Cardiac muscle cell (in vitro differentiated cells and primary cell): ENCODE measurements around the gene ACTL8. TPM values are rescaled to one million over a fixed set of nuclear protein-coding genes. Genes with fewer than 3 reads are reported as not detected.
"Not testable (repeated sequence)": the region's sequence is repeated elsewhere in the genome, so short reads cannot be mapped to it uniquely, and the experiment has no call there.

Experiments used
- DNase-seq, 2 donors: peaks; one replicate each; pipeline versions ENCODE4 v3.0.0 to v3.0.0-alpha.2; 2010 to 2017; ENCODE audit warnings: low read depth in 1 of 2, low spot score in 1 of 2
- H3K27ac ChIP-seq: fragments of 200-600 bp; sonication (generic); 2 replicates; pipeline ENCODE4 v1.5.1; 2016
- H3K27me3 ChIP-seq: fragments of 200-600 bp; sonication (generic); 2 replicates; pipeline ENCODE4 v1.6.0; 2016; ENCODE audit warnings: control low read depth
- H3K36me3 ChIP-seq: fragments of 200-600 bp; sonication (generic); 2 replicates; pipeline ENCODE4 v1.5.1; 2016; ENCODE audit warnings: control low read depth
- H3K4me1 ChIP-seq: fragments of 200-600 bp; sonication (generic); 2 replicates; pipeline ENCODE4 v1.8.1; 2017; ENCODE audit warnings: low read depth, mild to moderate bottlenecking, mixed run types
- H3K4me3 ChIP-seq: fragments of 200-600 bp; sonication (generic); 2 replicates; pipeline ENCODE4 v1.5.1; 2016; ENCODE audit warnings: mild to moderate bottlenecking
- H3K9me3 ChIP-seq: fragments of 200-600 bp; sonication (generic); 2 replicates; pipeline ENCODE4 v1.5.1; 2017; ENCODE audit warnings: low read depth, mild to moderate bottlenecking, control low read depth
- polyA plus RNA-seq: library from polyadenylated mRNA; unstranded; fragments of >200 nt; fragmentation: Nextera tagmentation; extraction: Ambion mirVana; gene quantifications from 2 replicates; pipeline ENCODE4 v1.2.1, GENCODE V29; 2016
- total RNA-seq: library from RNA; depleted of rRNA; stranded (reverse); fragments of >200 nt; gene quantifications from 2 replicates; pipeline ENCODE4 v1.2.3, GENCODE V29; 2016
- TF ChIP-seq, protein P1 (sequence below): IDR thresholded peaks from 2 replicates; pipeline ENCODE4 v1.5.1; 2012; ENCODE audit warnings: low read depth, mild to moderate bottlenecking, low read length

Gene ACTL8
- total and polyA plus RNA-seq, 2 experiments from 2014 or later = not detected

GRCh38 chr1:17742583-17742982 is 12.6 kb upstream of the ACTL8 start:
- TF ChIP-seq, protein P1, sequence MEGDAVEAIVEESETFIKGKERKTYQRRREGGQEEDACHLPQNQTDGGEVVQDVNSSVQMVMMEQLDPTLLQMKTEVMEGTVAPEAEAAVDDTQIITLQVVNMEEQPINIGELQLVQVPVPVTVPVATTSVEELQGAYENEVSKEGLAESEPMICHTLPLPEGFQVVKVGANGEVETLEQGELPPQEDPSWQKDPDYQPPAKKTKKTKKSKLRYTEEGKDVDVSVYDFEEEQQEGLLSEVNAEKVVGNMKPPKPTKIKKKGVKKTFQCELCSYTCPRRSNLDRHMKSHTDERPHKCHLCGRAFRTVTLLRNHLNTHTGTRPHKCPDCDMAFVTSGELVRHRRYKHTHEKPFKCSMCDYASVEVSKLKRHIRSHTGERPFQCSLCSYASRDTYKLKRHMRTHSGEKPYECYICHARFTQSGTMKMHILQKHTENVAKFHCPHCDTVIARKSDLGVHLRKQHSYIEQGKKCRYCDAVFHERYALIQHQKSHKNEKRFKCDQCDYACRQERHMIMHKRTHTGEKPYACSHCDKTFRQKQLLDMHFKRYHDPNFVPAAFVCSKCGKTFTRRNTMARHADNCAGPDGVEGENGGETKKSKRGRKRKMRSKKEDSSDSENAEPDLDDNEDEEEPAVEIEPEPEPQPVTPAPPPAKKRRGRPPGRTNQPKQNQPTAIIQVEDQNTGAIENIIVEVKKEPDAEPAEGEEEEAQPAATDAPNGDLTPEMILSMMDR = no peak
- Histone ChIP-seq H3K4me1 (no peaks in the 10 kb centered on the region), H3K4me3 (no peak overlapping the region), H3K36me3 (no peaks in the 10 kb centered on the region), H3K27me3 (no peaks in the 10 kb centered on the region), H3K27ac (no peak overlapping the region), H3K9me3 (no peaks in the 10 kb centered on the region)
- DNase-seq = peak in 1 of 2 donors; percentile 75

DNA sequence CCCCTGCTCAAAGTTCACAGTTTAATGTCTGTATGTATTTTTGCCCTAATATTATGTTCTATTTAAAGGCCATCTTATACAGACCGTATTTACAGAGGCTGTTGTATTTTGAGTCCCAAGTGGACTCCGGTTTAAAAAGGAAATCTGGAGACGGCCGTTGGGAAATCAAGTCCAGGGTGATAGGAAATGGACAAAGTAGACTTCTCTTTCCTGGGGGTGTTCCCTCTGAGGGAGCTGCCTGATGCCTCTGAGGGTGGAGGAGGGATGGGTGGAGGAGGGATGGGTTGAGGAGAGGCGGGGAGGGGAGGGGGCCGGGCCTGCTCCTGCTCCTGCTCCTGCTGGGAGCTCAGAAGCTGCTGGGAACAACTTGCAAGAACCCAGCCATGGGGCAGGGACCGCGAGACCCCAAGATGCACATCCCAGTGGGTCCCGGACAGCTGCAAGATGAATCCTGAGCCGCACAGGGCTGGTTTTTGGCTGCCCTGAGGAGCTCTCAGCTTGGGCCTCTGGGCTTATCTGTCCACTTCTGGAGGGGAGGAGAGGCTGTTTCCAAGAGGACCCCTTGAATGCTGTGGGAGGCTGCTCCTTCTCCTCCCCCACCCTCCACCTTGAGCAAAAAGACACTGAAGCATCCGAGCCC is 12.0 kb upstream of the ACTL8 start:
- peak in 1 of 2 donors; percentile 13 for DNase-seq
- Histone ChIP-seq H3K4me1 (no peaks in the 10 kb centered on the region), H3K27me3 (no peaks in the 10 kb centered on the region), H3K36me3 (no peaks in the 10 kb centered on the region), H3K4me3 (no peak overlapping the region), H3K9me3 (no peaks in the 10 kb centered on the region), H3K27ac (no peak overlapping the region)
- TF ChIP-seq, protein P1 = no peak

DNA sequence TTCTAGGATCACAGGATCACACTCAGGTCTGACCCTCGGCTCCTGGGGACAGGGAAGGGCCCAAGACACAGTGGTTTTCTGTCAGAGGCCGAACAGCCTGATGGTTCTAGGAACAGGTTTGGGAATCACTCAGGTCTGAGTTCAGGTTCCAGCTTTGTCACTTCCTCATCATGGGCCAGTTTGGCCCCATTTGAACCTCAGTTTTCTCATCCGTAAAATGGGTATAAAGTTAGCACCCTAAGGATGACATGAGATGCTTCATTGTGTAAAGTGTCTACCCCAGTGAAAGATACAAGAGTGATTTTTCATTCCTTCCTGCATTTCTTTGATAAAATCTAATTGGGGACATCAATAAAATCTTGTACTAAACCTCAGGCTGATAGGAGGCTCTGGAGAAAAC is 11.2 kb upstream of the ACTL8 start:
- Histone ChIP-seq H3K27me3 (no peaks in the 10 kb centered on the region), H3K4me1 (no peaks in the 10 kb centered on the region), H3K4me3 (no peak overlapping the region)

DNA sequence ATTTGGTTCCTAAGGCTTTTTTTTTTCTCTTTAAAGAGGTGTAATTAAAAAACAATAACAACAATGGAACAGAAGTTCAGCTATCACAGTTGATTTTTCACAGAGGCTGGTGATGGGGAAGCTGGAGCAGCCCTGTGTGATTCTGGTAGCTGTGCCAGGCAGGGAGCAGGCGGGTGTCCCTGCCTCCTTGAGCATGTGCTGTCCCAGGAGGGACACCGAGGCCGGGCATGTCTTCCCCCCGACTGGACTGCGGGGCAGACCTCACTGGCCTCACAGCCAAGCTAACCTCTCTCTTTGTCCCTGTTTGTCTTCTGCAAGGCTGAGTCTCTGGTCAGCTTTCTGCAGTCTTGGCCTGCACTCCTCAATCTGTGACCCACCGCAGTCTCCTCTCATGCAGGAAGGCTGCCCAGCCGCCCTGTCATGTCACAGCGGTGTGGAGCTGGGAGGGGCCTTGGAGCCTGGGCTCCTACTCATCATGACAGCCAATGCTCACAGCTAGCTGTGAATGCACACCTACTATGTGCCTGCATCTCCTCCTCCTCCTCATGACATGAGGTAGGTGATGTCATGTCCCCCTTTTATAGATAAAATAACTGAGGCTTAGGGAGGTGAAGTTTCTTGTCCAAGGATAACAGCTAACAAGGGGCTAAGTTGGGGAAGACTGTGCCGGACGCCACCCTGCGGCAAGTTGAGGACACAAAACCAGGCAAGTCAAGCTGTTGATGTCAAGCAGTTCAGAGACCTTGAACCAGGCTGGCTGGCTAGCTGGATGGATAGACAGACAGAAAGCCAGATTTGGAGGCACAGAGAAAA is 10.3 kb upstream of the ACTL8 start:
- Histone ChIP-seq H3K36me3 (no peaks in the 10 kb centered on the region), H3K27ac (no peak overlapping the region), H3K4me3 (no peak overlapping the region), H3K9me3 (no peaks in the 10 kb centered on the region), H3K27me3 (no peaks in the 10 kb centered on the region), H3K4me1 (no peaks in the 10 kb centered on the region)
- TF ChIP-seq, protein P1 = peak; percentile 20
- DNase-seq = no peak

More for the DNA sequence above, 11.2 kb upstream of the ACTL8 start:
- no peak for DNase-seq
- no peaks in the 10 kb centered on the region for H3K9me3 ChIP-seq
- TF ChIP-seq, protein P1 = no peak
- no peaks in the 10 kb centered on the region for H3K36me3 ChIP-seq
- H3K27ac ChIP-seq = no peak overlapping the region

- no peaks in the 10 kb centered on the region for H3K4me1 ChIP-seq
- no peaks in the 10 kb centered on the region for H3K27me3 ChIP-seq
- H3K36me3 ChIP-seq = no peaks in the 10 kb centered on the region
- TF ChIP-seq, protein P1 = no peak
- H3K4me3 ChIP-seq = no peak overlapping the region
- no peak for DNase-seq
- H3K27ac ChIP-seq = no peak overlapping the region
- H3K9me3 ChIP-seq = no peaks in the 10 kb centered on the region
These were observed 9.6 kb upstream of the ACTL8 start for GRCh38 chr1:17745479-17745955.

GRCh38 chr1:17746281-17746680 is 8.9 kb upstream of the ACTL8 start:
- not testable (repeated sequence) for H3K4me3 ChIP-seq, H3K9me3 ChIP-seq, H3K27me3 ChIP-seq, H3K36me3 ChIP-seq, DNase-seq, H3K27ac ChIP-seq, H3K4me1 ChIP-seq
